GM21447 (cell line): ENCODE data around the gene RAB6D.
"Not testable (repeated sequence)": the region's sequence is repeated elsewhere in the genome, so short reads cannot be mapped to it uniquely, and the experiment has no call there.

Experiments
- ATAC-seq: cut with Tn5 transposase; IDR thresholded peaks from one replicate; pipeline ENCODE4 v1.9.1; 2021; ENCODE audit not compliant: unreplicated experiment

RAB6D gene

DNA sequence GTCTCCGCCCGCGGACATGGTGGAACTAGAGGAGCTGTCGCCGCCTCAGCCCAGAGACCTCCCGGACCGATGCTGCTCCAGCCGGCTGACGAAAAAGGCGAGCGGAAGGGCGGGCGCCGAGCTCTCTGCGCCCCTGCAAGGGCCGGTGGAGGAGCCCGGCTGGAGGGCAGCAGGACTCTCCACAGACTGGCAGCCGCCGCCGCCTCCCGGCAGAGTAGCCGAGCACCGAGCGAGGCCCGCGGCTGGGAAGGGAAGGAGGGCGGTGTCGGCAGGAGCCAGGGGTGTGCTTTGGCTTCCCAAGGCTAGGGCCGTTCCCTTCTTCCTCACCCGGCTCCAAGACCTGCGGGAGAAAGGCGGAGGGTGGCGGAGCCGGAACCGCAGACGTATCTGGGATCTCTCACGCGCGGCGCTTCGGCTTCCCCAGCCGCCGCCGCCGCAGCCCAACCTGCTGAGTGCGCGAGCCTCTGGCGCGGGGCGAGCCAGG lies at the start of gene RAB6D:
RAB6D (minus strand) TSS at position 466 of the 484 bp plus-strand sequence; CDS start at position 18, 448 bp downstream.
- not testable (repeated sequence) for ATAC-seq

DNA sequence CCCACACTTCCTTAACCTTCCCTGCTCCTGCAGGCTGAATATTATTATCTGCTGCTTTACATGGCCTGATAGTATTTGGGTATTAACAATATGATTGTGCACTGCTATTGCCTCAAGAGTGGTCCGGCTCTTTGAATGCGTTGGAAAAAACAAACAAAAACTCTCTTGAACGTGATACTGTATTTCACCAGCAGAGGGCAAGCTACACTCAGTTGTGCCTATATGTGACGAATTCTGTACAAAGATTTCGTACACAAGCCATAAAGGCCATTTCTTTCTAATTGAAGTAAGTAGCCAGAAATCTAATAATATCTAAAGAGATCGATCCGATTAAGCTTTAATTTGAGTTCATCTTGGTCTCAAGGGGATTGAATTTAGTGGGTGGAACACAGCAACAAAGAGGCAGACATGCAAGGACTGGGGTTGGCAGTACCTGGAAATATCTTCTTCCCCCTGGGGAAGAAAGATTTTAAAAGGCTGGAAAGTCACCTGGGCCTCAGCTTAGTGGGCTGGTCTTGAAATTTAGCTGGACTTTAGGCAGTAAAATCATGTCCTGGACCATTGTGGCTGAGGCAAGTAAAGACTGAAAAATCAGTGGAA lies 49.3 kb upstream of the RAB6D start:
- peak; percentile 81 for ATAC-seq

DNA sequence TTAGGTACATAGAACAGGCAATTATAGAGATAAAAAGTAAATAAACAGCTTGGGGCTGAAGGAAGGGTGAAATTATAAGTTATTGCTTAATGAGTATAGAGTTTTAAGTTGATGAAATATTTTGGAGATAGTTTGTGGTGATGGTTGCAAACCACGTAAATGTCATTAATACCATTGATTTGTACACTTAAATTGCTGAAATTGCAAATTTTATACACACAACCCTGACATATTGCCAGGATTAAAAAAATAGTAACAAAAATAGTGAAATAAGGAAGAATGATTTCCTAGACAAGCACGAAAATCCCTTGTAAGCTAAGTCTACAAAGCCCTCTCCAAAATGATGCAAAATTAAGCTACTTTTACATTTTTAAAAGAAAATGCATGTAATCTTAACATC lies 46.2 kb upstream of the RAB6D start:
- no peak for ATAC-seq

DNA sequence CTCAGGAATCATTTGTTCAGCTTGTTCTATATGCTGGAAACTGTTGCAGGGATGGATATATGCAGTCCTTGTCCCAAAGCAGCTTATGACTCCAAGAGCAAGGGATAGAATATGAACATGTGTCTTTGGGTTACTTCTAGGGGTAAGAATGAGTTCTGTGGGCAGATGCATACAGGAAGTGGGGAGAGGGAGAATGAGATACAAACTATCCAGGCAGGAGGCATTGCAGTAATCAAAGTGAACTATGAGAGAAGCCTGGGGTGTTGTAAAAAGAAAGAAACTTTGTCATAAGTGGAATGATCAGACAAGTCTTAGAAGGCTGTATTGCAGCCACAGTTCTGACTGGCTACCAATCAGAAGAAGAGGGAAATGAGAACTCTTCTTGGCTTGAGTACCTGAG lies 44.8 kb upstream of the RAB6D start:
- ATAC-seq, result no peak

DNA sequence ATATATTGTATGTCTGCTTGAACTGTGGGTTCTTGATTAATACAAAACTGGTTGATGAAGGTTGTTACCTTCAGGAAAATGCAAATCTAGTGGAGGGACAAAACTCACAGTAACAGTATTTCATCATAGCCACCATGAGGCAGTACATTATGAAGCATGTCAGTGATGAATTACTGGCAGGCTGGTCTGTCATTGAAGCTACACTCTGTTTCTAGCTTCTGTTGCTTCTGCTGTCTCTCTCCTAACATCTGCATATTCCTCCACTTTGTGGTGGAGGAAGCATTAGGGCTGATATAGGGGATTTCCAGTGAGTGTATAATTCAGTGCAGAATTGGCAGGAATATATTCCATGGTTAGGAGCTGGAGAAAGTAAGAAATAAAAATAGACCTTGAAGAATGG lies 44.2 kb upstream of the RAB6D start:
- ATAC-seq, result no peak

DNA sequence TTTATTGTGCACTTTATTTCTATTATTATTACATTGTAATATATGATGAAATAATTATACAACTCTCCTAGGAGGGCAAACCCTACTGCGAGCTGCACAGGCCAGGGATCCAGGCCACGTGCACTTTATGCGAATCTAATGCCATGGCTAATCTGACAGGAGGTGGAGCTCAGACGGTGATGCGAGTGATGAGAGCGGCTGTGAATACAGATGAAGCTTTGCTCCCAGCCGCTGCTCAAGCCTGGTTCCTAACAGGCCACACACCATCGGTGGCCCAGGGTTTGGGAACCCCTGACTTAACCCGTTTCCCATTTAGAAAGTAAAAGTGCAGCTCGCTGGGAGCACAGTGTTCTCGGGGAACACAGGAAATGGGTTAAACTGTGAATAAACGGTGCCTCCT lies 40.8 kb upstream of the RAB6D start:
- no peak for ATAC-seq

DNA sequence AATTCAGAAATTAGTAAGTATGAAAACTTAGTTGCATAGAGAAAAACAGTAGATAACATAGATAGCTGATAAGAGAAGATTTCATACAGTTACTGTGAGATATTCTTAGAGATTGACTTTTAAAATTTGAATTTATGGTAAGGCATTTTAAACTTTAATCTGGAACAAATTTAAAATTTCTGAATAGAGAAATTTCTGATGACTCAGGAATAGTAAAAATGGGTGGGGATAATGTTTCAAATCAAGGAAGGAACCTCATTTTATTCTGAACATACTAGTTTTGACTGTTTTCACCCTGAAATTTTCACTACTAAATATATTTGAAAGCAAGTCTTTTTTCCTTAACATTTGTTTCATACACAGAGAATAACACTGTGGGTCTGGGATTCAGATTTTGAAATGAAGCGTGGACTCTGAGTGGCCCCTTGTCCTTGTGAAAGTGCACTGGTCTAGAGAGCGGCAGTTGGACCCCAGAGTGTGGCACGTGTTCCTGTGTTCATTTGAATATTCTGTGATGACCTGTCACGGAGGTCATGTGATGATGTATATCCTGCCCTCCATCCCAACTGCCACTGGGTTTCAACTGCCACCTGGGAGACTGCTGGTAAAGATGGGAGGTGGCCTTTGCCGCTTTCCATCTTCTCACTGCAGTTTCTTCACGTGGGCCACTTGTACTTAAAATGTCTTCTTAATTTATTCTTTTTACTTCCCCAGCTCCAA lies 38.5 kb upstream of the RAB6D start:
- no peak for ATAC-seq

DNA sequence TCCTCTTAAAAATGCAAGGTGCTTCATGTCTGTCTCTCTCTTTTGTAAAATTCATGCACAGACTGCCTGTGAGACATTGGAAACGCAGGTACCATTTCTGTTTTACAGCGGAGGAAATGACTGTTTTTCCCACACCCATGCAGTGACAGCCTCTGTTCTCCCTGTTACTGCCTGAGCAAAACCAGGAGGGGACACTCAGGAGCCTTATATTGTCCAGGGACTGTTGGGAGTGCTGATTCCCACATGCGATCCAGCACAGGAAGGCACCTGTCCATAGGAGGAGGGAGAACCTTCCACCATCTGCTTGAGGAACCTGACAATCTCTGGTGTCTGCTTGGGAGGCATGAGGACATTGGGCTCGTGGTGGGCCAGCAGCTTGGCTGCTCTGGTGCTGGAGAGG lies 36.9 kb upstream of the RAB6D start:
- no peak for ATAC-seq

DNA sequence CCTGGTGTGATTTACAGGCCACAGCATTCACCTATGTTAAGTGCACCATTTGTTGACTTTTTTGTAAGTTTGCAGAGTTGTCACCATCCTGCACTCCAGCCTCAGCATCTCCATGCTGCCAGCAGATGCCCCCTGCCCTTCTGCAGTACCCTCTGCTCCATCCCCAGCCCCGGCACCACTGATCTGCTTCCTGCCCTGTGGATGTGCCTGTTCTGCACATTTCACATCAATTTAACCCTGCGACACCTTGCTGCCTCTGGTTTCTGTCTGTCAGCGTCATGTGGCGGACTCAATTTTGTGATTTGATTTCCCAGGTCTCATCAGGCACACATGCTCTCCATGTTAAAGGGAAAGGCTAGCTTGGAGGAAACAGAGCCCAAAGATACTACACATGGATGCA lies 36.5 kb upstream of the RAB6D start:
- ATAC-seq, result not testable (repeated sequence)

DNA sequence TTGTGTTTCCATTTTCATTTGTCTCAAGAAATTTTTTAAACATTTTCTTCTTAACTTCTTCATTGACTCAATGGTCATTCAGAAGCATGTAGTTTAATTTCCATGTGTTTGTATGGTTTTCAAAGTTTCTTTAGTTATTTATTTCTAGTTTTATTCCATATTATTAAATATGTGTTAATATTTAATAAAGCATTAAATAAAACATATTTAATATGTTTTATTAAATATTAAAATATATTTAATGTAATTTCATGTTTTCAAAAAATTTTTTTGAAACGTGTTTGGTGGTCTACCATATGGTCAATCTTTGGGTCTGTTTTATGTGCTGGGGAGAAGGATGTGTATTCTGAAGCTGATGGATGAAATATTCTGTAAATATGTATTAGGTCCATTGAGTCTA lies 32.2 kb upstream of the RAB6D start:
- ATAC-seq, result not testable (repeated sequence)

DNA sequence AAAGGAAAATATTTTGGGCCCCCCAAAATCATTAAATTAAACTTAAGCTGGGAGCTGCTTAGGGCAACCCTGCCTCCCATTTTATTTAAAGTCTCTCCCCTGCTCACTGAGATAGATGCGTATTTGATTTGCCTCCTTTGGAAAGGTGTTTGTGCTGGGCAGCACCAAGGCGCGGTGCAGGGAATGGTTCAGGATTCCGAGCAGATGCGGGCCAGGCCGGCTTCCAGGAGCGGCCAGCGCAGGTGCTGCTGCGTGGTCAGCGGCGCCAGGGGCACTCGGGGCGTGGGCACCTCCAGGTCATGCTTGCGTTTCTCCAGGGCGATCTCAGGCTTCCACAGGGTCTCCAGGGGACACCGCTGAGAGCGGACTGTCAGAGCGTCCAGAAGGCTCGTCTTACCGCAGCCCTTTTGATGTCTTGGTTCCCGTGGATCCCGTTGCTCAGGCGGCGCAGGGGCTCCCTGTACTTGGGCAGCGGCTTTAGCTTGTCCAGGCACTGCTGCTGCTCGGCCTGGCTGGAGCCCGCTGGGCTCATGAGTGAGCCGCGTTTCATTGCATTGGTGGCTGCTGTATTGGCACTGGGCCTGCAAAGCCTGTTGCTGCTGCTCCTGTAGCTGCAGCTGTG lies 31.2 kb upstream of the RAB6D start:
- ATAC-seq, result not testable (repeated sequence)

DNA sequence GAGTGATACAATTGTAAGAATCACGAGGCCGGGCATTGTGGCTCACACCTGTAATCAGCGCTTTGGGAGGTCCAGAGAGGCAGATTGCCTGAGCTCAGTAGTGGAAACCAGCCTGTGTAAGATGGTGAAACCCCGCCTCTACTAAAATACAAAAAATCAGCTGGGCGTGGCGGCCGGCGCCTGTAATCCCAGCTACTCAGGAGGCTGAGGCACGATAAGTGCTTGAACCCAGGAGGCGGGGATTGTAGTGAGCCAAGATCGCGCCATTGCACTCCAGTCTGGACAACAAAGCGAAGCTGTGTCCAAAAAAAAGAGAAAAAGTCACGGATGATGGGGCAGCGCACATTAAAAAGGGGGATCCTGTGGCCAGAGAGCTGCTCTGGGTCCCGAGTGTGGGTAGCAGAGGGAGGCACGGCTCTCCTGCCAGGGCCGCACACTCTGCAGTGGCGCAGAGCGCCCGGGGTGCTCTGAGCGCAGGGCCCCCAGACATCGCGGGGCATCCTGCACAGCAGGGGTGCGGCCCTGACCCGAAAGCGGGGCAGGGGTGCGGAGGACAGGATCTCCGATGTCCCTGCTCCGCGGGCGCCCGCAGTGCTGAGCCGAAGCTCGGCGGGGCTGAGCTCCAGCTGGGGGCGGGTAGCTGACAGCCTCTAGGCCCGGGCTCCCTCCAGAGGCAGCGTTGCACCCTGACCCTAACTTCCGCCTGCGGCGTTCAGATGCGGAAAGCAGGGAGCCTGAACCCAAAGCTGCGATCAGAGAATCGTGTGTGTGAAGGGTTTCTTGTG lies 30.4 kb upstream of the RAB6D start:
- no peak for ATAC-seq

DNA sequence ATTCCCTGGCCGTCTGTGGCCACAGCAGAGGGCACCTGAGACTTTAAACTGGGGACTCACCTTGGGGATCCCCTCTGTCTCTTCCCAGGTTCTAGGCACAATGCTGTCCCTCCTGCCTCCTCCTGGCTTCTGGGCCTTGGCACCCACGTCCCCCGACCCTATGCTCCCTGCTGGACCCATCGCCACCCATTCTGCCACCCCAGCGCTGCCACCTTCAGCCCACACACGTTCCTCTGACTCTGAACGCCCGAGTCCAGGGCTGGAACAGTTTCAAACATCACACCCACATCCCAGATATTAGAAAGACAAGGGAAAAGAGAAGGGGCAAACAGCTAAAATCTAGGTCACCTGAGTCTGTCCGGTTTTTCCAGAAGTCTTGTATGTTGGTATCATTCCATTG lies 28.0 kb upstream of the RAB6D start:
- not testable (repeated sequence) for ATAC-seq

DNA sequence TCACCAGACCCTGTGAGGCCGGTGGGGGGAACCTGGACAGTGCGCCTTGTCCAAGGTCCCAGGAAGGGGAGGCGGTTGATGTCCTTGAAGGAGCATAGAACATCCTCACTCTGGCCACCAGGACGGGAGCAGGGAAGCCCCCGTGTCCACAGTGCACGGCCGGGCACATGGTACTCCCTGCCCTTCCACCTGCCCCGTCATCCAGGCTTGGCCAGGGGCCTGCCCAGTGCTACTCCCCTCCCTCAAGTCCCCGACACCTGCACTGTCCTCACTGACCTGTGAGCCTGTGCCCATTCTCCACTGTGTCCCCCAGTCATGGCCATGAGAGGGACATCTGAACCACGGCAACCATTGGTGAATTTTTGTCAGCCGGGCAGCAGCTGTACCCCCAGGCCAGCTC lies 27.5 kb upstream of the RAB6D start:
- ATAC-seq, result not testable (repeated sequence)

DNA sequence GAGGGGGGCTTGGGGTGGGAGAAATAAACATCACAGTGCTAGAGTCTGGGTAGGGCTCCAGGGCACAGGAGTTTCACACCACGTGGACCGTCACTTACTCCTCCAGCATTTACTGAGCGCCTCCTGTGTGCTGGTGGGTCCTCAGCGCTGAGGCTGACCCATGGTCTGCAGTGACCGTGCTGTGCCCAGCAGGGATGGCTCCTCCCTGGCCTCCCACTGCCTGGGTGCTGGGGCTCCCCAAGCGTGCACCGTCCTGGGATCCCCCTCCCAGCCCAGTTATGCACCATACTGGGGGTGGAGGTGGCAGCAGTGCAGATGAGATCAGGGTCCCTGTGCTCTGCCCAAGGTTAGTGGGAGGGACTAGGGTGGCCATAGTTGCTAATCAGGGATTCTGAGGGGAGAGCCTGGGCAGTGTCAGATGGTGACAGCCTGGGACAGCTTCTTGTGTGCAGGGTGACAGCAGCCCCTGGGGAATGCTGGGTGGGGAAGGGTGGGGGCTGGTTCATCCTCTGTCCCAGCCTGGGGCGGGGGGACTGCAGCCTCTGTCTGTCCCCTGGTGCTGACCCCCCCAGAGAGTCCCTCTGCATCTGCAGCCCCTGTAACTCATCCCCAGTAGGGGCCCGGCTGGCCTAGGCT lies 26.6 kb upstream of the RAB6D start:
- not testable (repeated sequence) for ATAC-seq

DNA sequence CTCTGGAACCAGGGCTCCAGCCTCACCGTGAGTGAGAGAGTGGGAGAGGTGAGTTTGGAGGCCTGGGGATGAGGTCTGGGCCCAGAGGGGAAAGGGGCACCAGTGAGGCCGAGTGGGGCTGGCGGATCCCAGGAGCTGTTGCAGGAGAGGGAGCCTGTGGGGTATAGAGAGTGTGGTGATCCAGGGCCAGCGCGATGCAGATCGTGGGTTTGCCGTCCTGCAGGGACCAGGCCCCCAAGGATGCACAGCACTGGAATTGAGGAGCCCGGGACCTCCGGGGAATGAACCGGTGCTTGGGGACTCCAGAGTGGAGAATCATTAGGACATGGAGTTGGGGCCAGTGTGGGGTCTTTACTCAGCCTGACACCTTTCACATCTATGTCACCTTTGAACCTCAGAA lies 25.7 kb upstream of the RAB6D start:
- ATAC-seq, result no peak

DNA sequence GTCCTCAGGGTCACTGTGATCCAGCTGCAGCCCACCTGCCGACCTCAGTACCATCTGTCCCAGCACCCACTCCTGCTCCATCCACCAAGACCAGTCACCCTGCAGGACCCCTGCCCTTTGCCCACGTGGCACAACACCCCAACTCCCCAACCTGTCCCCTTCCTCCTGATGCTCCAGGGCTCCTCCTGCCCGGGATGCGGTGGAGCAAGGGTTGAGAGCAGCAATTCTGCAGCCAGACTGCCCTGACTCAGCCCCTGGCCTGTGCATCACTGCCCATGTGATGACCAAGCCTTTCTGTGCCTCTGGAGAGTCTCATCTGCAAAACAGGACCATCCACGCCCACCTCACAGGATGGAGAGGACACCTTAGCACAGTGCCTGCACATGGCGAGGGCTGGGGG lies 24.9 kb upstream of the RAB6D start:
- ATAC-seq, result not testable (repeated sequence)

DNA sequence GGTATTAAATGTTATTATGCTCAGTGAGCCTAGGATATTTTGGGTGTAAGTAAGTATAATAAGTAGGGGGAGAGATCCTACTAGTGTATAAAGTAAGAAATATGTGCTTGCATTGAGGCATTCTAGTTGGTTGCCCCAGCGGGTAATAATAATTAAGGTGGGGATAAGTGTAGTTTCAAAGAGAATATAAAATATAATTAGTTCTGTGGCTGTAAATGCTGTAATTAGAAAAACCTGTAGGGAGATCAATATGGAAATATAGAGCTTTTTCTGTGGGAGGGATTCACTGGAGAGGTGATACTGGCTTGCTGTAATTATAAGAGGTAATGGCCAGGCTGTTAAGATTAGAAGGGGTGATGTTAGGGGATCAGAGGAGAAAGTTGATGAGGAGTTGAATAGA lies 9.1 kb upstream of the RAB6D start:
- not testable (repeated sequence) for ATAC-seq

DNA sequence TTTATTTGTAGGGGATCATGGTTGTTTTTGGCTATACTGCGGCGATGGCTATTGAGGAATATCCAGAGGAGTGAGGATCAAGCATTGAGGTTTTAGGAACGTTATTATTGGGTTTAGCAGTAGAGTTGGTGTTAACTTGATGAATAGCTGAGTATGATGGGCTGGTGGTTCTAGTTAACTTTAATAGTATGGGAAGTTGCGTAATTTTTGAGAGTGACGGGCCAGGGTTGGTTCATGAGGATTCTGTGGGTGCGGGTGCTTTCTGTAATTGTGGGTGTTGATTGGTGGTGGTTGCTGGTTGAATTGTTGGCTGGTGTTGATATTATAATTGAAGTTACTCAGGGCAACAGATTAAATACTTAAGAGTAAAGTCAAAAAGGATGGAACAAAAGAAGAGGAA lies 6.0 kb upstream of the RAB6D start:
- ATAC-seq, result no peak

DNA sequence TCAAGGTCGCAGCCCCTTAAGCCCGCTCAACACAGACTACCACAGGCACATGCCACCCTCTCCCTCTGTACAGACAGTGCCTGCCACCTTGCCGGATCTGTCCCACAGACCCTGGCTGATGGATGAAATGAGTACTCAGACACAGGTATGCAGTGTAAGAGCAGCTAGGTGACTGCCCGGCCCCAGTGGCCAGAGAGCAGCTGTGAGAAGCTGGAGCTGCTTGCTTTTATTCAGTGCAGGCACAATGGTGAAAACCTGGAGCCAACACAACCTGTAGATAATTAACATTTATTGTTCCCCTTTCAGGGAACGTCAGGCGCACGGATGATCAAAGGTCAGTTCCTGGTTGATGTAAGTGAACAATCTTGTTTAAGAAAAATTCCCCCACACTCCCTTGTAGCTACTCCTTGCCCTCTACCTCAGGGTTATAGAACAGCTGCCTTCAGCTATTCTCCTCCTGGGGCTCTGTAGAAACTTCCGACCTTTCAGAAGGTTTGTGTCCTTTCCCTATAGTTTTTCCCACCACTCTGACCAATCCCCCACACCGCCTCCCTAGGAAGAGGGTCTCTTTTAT lies 4.6 kb upstream of the RAB6D start:
- ATAC-seq, result not testable (repeated sequence)

DNA sequence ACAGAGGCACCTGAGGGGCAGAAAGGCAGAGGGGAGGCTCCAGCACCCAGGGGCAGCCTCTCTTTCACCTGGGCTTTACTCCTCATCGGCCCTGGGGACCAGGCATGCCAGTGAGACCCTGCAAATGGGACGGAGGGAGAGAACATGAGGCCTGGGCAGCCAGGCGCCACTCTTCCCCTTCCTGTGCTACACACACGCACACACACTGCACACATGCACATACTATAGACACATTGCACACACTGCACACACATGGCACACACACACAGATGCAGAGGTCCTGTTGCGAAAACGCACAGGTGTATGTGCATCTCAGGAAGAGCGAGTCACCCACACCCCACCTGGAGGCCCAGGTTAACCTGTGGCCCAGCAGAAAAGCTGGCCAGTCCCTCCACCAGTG lies 3.4 kb upstream of the RAB6D start:
- ATAC-seq, result no peak
